Right kidney (tissue), 1 donor: ENCODE data around the gene PSMD7.
A peak's percentile ranks its signal among the peaks of the same experiment; 100 is the strongest.
"Not testable (repeated sequence)": the region's sequence is repeated elsewhere in the genome, so short reads cannot be mapped to it uniquely, and the experiment has no call there.

Experiments
- DNase-seq: peaks from one replicate; pipeline ENCODE4 v3.0.0-alpha.2; 2016

The PSMD7 gene

GRCh38 chr16:74291577-74292208 is 4.9 kb upstream of the PSMD7 start:
- no peak for DNase-seq

- DNase-seq, result no peak
Measured at GRCh38 chr16:74296104-74296431, 546 bp upstream of the PSMD7 start.

GRCh38 chr16:74297145-74297665 is 591 bp downstream of the PSMD7 start:
- no peak for DNase-seq

GRCh38 chr16:74298104-74298503 is 1.5 kb downstream of the PSMD7 start:
- no peak for DNase-seq

- no peak for DNase-seq
Measured at GRCh38 chr16:74302341-74302740, 5.7 kb downstream of the PSMD7 start.

GRCh38 chr16:74304164-74304834 is 7.7 kb downstream of the PSMD7 start:
- no peak for DNase-seq

GRCh38 chr16:74304835-74305176 is 8.2 kb downstream of the PSMD7 start:
- DNase-seq, result no peak

GRCh38 chr16:74305281-74305680 is 8.7 kb downstream of the PSMD7 start:
- DNase-seq, result no peak

GRCh38 chr16:74305978-74306784 is 9.6 kb downstream of the PSMD7 start:
- no peak for DNase-seq

GRCh38 chr16:74307383-74307782 is 10.8 kb downstream of the PSMD7 start:
- no peak for DNase-seq

- peak; percentile 35 for DNase-seq
Measured at GRCh38 chr16:74309789-74310781, 13.5 kb downstream of the PSMD7 start.

- DNase-seq, result no peak
Measured at GRCh38 chr16:74315059-74315458, 18.4 kb downstream of the PSMD7 start.

GRCh38 chr16:74320707-74321106 is 24.1 kb downstream of the PSMD7 start:
- DNase-seq, result no peak

- DNase-seq, result no peak
Measured at GRCh38 chr16:74321356-74321755, 24.7 kb downstream of the PSMD7 start.

- no peak for DNase-seq
Measured at GRCh38 chr16:74322301-74322710, 25.7 kb downstream of the PSMD7 start.

GRCh38 chr16:74324777-74325176 is 28.2 kb downstream of the PSMD7 start:
- DNase-seq, result not testable (repeated sequence)

- DNase-seq, result no peak
Measured at GRCh38 chr16:74325641-74326040, 29.0 kb downstream of the PSMD7 start.

- DNase-seq, result not testable (repeated sequence)
Measured at GRCh38 chr16:74328346-74328745, 31.7 kb downstream of the PSMD7 start.

GRCh38 chr16:74332469-74332868 is 35.9 kb downstream of the PSMD7 start:
- not testable (repeated sequence) for DNase-seq

- not testable (repeated sequence) for DNase-seq
Measured at GRCh38 chr16:74337506-74337905, 40.9 kb downstream of the PSMD7 start.

- not testable (repeated sequence) for DNase-seq
Measured at GRCh38 chr16:74339226-74339625, 42.6 kb downstream of the PSMD7 start.

- DNase-seq, result not testable (repeated sequence)
Measured at GRCh38 chr16:74353038-74353437, 56.4 kb downstream of the PSMD7 start.
